Neuronal stem cell (in vitro differentiated cells): ENCODE measurements around the gene SEMA3D. TPM values are rescaled to one million over a fixed set of nuclear protein-coding genes. Genes with fewer than 3 reads are reported as not detected.

Source experiments
- DNase-seq: peaks from one replicate; pipeline ENCODE4 v3.0.0-alpha.2; 2013; ENCODE audit warnings: low spot score
- H2AFZ ChIP-seq: one replicate; pipeline ENCODE4 v1.6.1; 2013; ENCODE audit warnings: mild to moderate bottlenecking, low read length, inconsistent platforms
- H2AK5ac ChIP-seq: 2 replicates; pipeline ENCODE4 v1.6.1; 2013; ENCODE audit warnings: low read depth, mild to moderate bottlenecking, inconsistent platforms, low read length, moderate library complexity, mixed read lengths
- H2BK120ac ChIP-seq: 2 replicates; pipeline ENCODE4 v1.6.1; 2013; ENCODE audit warnings: low read depth, mild to moderate bottlenecking, inconsistent platforms, low read length, moderate library complexity, mixed read lengths
- H2BK12ac ChIP-seq: one replicate; pipeline ENCODE4 v1.6.1; 2013; ENCODE audit warnings: low read length, inconsistent platforms
- H2BK15ac ChIP-seq: 2 replicates; pipeline ENCODE4 v1.6.1; 2013; ENCODE audit warnings: mild to moderate bottlenecking, low read length, inconsistent platforms, mixed read lengths
- H2BK5ac ChIP-seq: one replicate; pipeline ENCODE4 v1.6.1; 2013; ENCODE audit warnings: inconsistent platforms, mild to moderate bottlenecking, low read length, moderate library complexity
- H3K14ac ChIP-seq: one replicate; pipeline ENCODE4 v1.6.1; 2013; ENCODE audit warnings: low read length, inconsistent platforms
- H3K18ac ChIP-seq: 2 replicates; pipeline ENCODE4 v1.6.1; 2013; ENCODE audit warnings: low read length, inconsistent platforms
- H3K23ac ChIP-seq: 2 replicates; pipeline ENCODE4 v1.6.1; 2013; ENCODE audit warnings: low read depth, mild to moderate bottlenecking, mixed read lengths, low read length, inconsistent platforms; ENCODE audit not compliant: poor library complexity
- H3K27ac ChIP-seq: replicated peaks from 3 replicates; pipeline ENCODE4 v1.5.1; 2013; ENCODE audit warnings: low read length, inconsistent platforms
- H3K27me3 ChIP-seq, 3 experiments: 2 replicates each; pipeline ENCODE4 v1.6.1; 2013; ENCODE audit warnings: low read length in 3 of 3, mild to moderate bottlenecking in 2 of 3, inconsistent platforms in 1 of 3, low read depth in 1 of 3, mixed read lengths in 1 of 3, moderate library complexity in 1 of 3; ENCODE audit not compliant: control insufficient read depth in 3 of 3, insufficient read depth in 3 of 3
- H3K36me3 ChIP-seq, 2 donors: replicated peaks in 1 of 2; 2 replicates each; pipeline ENCODE4 v1.6.1; 2013; ENCODE audit warnings: low read length in 2 of 2; ENCODE audit not compliant: control insufficient read depth in 2 of 2, insufficient read depth in 2 of 2
- H3K4ac ChIP-seq: 2 replicates; pipeline ENCODE4 v1.6.1; 2013; ENCODE audit warnings: inconsistent platforms, mild to moderate bottlenecking, low read length, moderate library complexity
- H3K4me1 ChIP-seq, 2 donors: 1 replicate in 1 of 2; 2 replicates in 1 of 2; pipeline ENCODE4 v1.6.1; 2013; ENCODE audit warnings: low read length in 2 of 2, low read depth in 1 of 2; ENCODE audit not compliant: control insufficient read depth in 2 of 2, insufficient read depth in 1 of 2
- H3K4me2 ChIP-seq: one replicate; pipeline ENCODE4 v1.6.1; 2013; ENCODE audit warnings: mild to moderate bottlenecking, low read length, inconsistent platforms; ENCODE audit not compliant: insufficient read depth, poor library complexity, severe bottlenecking
- H3K4me3 ChIP-seq, 2 donors: 2 replicates each; pipeline ENCODE4 v1.5.1; 2013; ENCODE audit warnings: low read length in 2 of 2, mild to moderate bottlenecking in 2 of 2, inconsistent platforms in 1 of 2, moderate library complexity in 1 of 2
- H3K79me1 ChIP-seq: one replicate; pipeline ENCODE4 v1.6.1; 2013; ENCODE audit warnings: low read depth, mild to moderate bottlenecking, inconsistent platforms, low read length, moderate library complexity
- H3K9ac ChIP-seq: one replicate; pipeline ENCODE4 v1.6.1; 2013; ENCODE audit warnings: mild to moderate bottlenecking, low read depth, low read length, inconsistent platforms; ENCODE audit not compliant: poor library complexity
- H3K9me3 ChIP-seq, 2 donors: replicated peaks in 1 of 2; 2 replicates each; pipeline versions ENCODE3 to v1.6.1; 2013; ENCODE audit warnings: low read length in 2 of 2, mild to moderate bottlenecking in 2 of 2, inconsistent platforms in 1 of 2, low read depth in 1 of 2, mixed read lengths in 1 of 2, moderate library complexity in 1 of 2; ENCODE audit not compliant: control insufficient read depth in 2 of 2, insufficient read depth in 1 of 2
- H4K8ac ChIP-seq: one replicate; pipeline ENCODE4 v1.6.1; 2013; ENCODE audit warnings: low read depth, mild to moderate bottlenecking, inconsistent platforms, low read length, moderate library complexity
- H4K91ac ChIP-seq: one replicate; pipeline ENCODE4 v1.6.1; 2013; ENCODE audit warnings: low read length, low read depth, mild to moderate bottlenecking, inconsistent platforms; ENCODE audit not compliant: poor library complexity
- WGBS, 2 donors: extraction: QIAGEN DNeasy Blood & Tissue Kit; methylation state at CpG; one replicate each; pipeline ENCODE4 v1.1.7; 2013; ENCODE audit warnings: missing lambda C conversion rate in 2 of 2, mixed read lengths in 1 of 2; ENCODE audit not compliant: insufficient read length in 2 of 2, insufficient replicate concordance in 1 of 2; ENCODE audit errors: extremely low coverage in 2 of 2; 5-methylcytosine and 5-hydroxymethylcytosine counted together
- polyA plus RNA-seq, 2 experiments: library from polyadenylated mRNA; stranded (reverse); fragments of 200-250 nt; gene quantifications; one replicate each; pipeline ENCODE4 v1.2.3, GENCODE V29; 2013

Gene SEMA3D
- polyA plus RNA-seq (2013, experiment 1 of 2) = 1.0 TPM
- polyA plus RNA-seq (2013, experiment 2 of 2) = 1.0 TPM

- Histone ChIP-seq H2BK120ac (no peak within 1 kb of the TSS), H4K8ac (no peak within 1 kb of the TSS), H3K27ac (no peak within 1 kb of the TSS), H3K9ac (peak within 1 kb of the TSS; percentile 88), H3K36me3 (no peaks in the 10 kb centered on the region), H3K14ac (no peak within 1 kb of the TSS), H3K18ac (peak within 1 kb of the TSS; percentile 91), H2BK12ac (peak within 1 kb of the TSS; percentile 58), H4K91ac (no peak within 1 kb of the TSS), H2BK15ac (peak within 1 kb of the TSS; percentile 94), H3K79me1 (peaks cover 1% of the 10 kb centered on the region), H2AFZ (peak within 1 kb of the TSS; percentile 100), H3K4me1 (peaks cover 5 to 7% of the 10 kb centered on the region in 2 donors), H2AK5ac (no peak within 1 kb of the TSS), H3K9me3 (no peaks in the 10 kb centered on the region), H3K4me2 (peak within 1 kb of the TSS; percentile 97), H2BK5ac (peak within 1 kb of the TSS; percentile 87), H3K27me3 (peaks cover 0 to 16% (median 0%) of the 10 kb centered on the region in 3 experiments), H3K23ac (peak within 1 kb of the TSS; percentile 89), H3K4me3 (peak within 1 kb of the TSS; percentile 85 to 90), H3K4ac (no peak within 1 kb of the TSS)
- no CpG with 5 or more reads among the region's 45 CpGs for WGBS, 2 donors
- peak; percentile 84 for DNase-seq
Observed at GRCh38 chr7:85186521-85187241, at the start of gene SEMA3D. Gene SEMA3D (minus strand): TSS chr7:85187056. CDS start chr7:85121891, 65,165 bp downstream.

GRCh38 chr7:85234730-85235129, 47.9 kb upstream of the SEMA3D start:
- H3K4me3 ChIP-seq = no peak overlapping the region
- H3K4me2 ChIP-seq = no peak overlapping the region
- no peak overlapping the region for H4K91ac ChIP-seq
- no peak overlapping the region for H2AFZ ChIP-seq
- DNase-seq = no peak
- no peak overlapping the region for H3K14ac ChIP-seq
- H3K23ac ChIP-seq = no peak overlapping the region
- no peak overlapping the region for H2BK12ac ChIP-seq
- no peak overlapping the region for H2BK120ac ChIP-seq
- H3K79me1 ChIP-seq = no peaks in the 10 kb centered on the region
- H3K18ac ChIP-seq = no peak overlapping the region
- H3K9ac ChIP-seq = no peak overlapping the region
- no peak overlapping the region for H3K4ac ChIP-seq
- no peaks in the 10 kb centered on the region for H3K27me3 ChIP-seq
- H2BK5ac ChIP-seq = no peak overlapping the region
- no CpG with 5 or more reads among the region's 3 CpGs for WGBS, 2 donors
- no peaks in the 10 kb centered on the region for H3K9me3 ChIP-seq
- H3K4me1 ChIP-seq = no peaks in the 10 kb centered on the region
- no peak overlapping the region for H2BK15ac ChIP-seq
- no peak overlapping the region for H4K8ac ChIP-seq
- no peak overlapping the region for H2AK5ac ChIP-seq
- H3K36me3 ChIP-seq = no peaks in the 10 kb centered on the region
- H3K27ac ChIP-seq = no peak overlapping the region

GRCh38 chr7:85232068-85232467, 45.2 kb upstream of the SEMA3D start:
- no peak overlapping the region for H2BK5ac ChIP-seq
- no peak overlapping the region for H3K4ac ChIP-seq
- DNase-seq = no peak
- H3K4me3 ChIP-seq = no peak overlapping the region
- H3K27me3 ChIP-seq = no peaks in the 10 kb centered on the region
- H2AFZ ChIP-seq = no peak overlapping the region
- H4K91ac ChIP-seq = no peak overlapping the region
- H3K9me3 ChIP-seq = no peaks in the 10 kb centered on the region
- WGBS, 2 donors = no CpG with 5 or more reads among the region's 2 CpGs
- no peak overlapping the region for H3K27ac ChIP-seq
- no peaks in the 10 kb centered on the region for H3K4me1 ChIP-seq
- H3K18ac ChIP-seq = no peak overlapping the region
- no peak overlapping the region for H2BK12ac ChIP-seq
- H2BK15ac ChIP-seq = no peak overlapping the region
- no peaks in the 10 kb centered on the region for H3K79me1 ChIP-seq
- H3K23ac ChIP-seq = no peak overlapping the region
- H4K8ac ChIP-seq = no peak overlapping the region
- H2AK5ac ChIP-seq = no peak overlapping the region
- no peaks in the 10 kb centered on the region for H3K36me3 ChIP-seq
- H3K14ac ChIP-seq = no peak overlapping the region
- no peak overlapping the region for H3K9ac ChIP-seq
- no peak overlapping the region for H3K4me2 ChIP-seq
- H2BK120ac ChIP-seq = no peak overlapping the region

- no peak overlapping the region for H3K4me3 ChIP-seq
- H3K36me3 ChIP-seq = no peaks in the 10 kb centered on the region
- H2BK15ac ChIP-seq = no peak overlapping the region
- H3K23ac ChIP-seq = no peak overlapping the region
- H3K4me1 ChIP-seq = no peaks in the 10 kb centered on the region
- no peak overlapping the region for H2AK5ac ChIP-seq
- H3K9ac ChIP-seq = no peak overlapping the region
- H2BK5ac ChIP-seq = no peak overlapping the region
- no CpG with 5 or more reads among the region's 3 CpGs for WGBS, 2 donors
- no peak overlapping the region for H3K4ac ChIP-seq
- H2BK120ac ChIP-seq = no peak overlapping the region
- no peak overlapping the region for H3K27ac ChIP-seq
- H3K14ac ChIP-seq = no peak overlapping the region
- H3K27me3 ChIP-seq = no peaks in the 10 kb centered on the region
- H4K8ac ChIP-seq = no peak overlapping the region
- no peak overlapping the region for H2BK12ac ChIP-seq
- no peak overlapping the region for H2AFZ ChIP-seq
- H3K9me3 ChIP-seq = no peaks in the 10 kb centered on the region
- H3K4me2 ChIP-seq = no peak overlapping the region
- no peak overlapping the region for H4K91ac ChIP-seq
- no peak for DNase-seq
- no peaks in the 10 kb centered on the region for H3K79me1 ChIP-seq
- no peak overlapping the region for H3K18ac ChIP-seq
Observed at GRCh38 chr7:85230623-85231022, 43.8 kb upstream of the SEMA3D start.
